H9 (cell line): ENCODE measurements around the gene CLDN20. TPM values are rescaled to one million over a fixed set of nuclear protein-coding genes. Genes with fewer than 3 reads are reported as not detected.

Source experiments
- DNase-seq: peaks from one replicate; pipeline ENCODE4 v3.0.0-alpha.2; 2017
- H2AFZ ChIP-seq: one replicate; pipeline ENCODE4 v1.6.1; 2013; ENCODE audit warnings: mild to moderate bottlenecking, low read length, control low read depth, moderate library complexity
- H2AK5ac ChIP-seq: 2 replicates; pipeline ENCODE4 v1.6.1; 2013; ENCODE audit warnings: low read length, control low read depth, mixed read lengths; ENCODE audit not compliant: insufficient read length
- H2BK120ac ChIP-seq: one replicate; pipeline ENCODE4 v1.6.1; 2013; ENCODE audit warnings: low read depth, mild to moderate bottlenecking, low read length, control low read depth, inconsistent platforms; ENCODE audit not compliant: poor library complexity, severe bottlenecking
- H2BK12ac ChIP-seq: 2 replicates; pipeline ENCODE4 v1.6.1; 2013; ENCODE audit warnings: low read length, control low read depth, mixed read lengths, low read depth; ENCODE audit not compliant: insufficient read length
- H2BK15ac ChIP-seq: 2 replicates; pipeline ENCODE4 v1.6.1; 2013; ENCODE audit warnings: low read depth, low read length, control low read depth
- H2BK20ac ChIP-seq: one replicate; pipeline ENCODE4 v1.6.1; 2013; ENCODE audit warnings: low read depth, mild to moderate bottlenecking, low read length, control low read depth, inconsistent platforms; ENCODE audit not compliant: poor library complexity, severe bottlenecking
- H2BK5ac ChIP-seq: 2 replicates; pipeline ENCODE4 v1.6.1; 2013; ENCODE audit warnings: low read length, control low read depth, mixed read lengths; ENCODE audit not compliant: insufficient read length
- H3K14ac ChIP-seq: 2 replicates; pipeline ENCODE4 v1.6.1; 2013; ENCODE audit warnings: low read length, control low read depth; ENCODE audit not compliant: insufficient read depth
- H3K18ac ChIP-seq: 2 replicates; pipeline ENCODE4 v1.6.1; 2013; ENCODE audit warnings: low read depth, mild to moderate bottlenecking, mixed read lengths, low read length, control low read depth; ENCODE audit not compliant: insufficient read length
- H3K23ac ChIP-seq: 2 replicates; pipeline ENCODE4 v1.6.1; 2013; ENCODE audit warnings: low read length, control low read depth, mixed read lengths, low read depth; ENCODE audit not compliant: insufficient read length
- H3K23me2 ChIP-seq: 2 replicates; pipeline ENCODE4 v1.6.1; 2013; ENCODE audit warnings: low read depth, mild to moderate bottlenecking, mixed read lengths, low read length, control low read depth; ENCODE audit not compliant: insufficient read length, poor library complexity, severe bottlenecking
- H3K27ac ChIP-seq: 2 replicates; pipeline ENCODE4 v1.5.1; 2013; ENCODE audit warnings: low read length, control low read depth, mixed read lengths, low read depth; ENCODE audit not compliant: insufficient read length
- H3K27me3 ChIP-seq: 2 replicates; pipeline ENCODE4 v1.6.1; 2013; ENCODE audit warnings: low read length, control low read depth, inconsistent platforms; ENCODE audit not compliant: insufficient read depth
- H3K4ac ChIP-seq: 2 replicates; pipeline ENCODE4 v1.6.1; 2013; ENCODE audit warnings: low read depth, mild to moderate bottlenecking, control low read depth, inconsistent platforms, low read length, moderate library complexity
- H3K4me1 ChIP-seq: 2 replicates; pipeline ENCODE4 v1.6.1; 2013; ENCODE audit warnings: low read length, control low read depth, inconsistent platforms; ENCODE audit not compliant: insufficient read depth
- H3K4me2 ChIP-seq: 2 replicates; pipeline ENCODE4 v1.6.1; 2013; ENCODE audit warnings: low read length, control low read depth, mixed read lengths; ENCODE audit not compliant: insufficient read length, insufficient read depth
- H3K56ac ChIP-seq: 2 replicates; pipeline ENCODE4 v1.6.1; 2013; ENCODE audit warnings: low read depth, mild to moderate bottlenecking, mixed read lengths, low read length, control low read depth; ENCODE audit not compliant: insufficient read length
- H3K79me1 ChIP-seq: 2 replicates; pipeline ENCODE4 v1.6.1; 2013; ENCODE audit warnings: low read depth, mild to moderate bottlenecking, moderate library complexity, low read length, control low read depth, inconsistent platforms; ENCODE audit not compliant: insufficient read depth, poor library complexity, severe bottlenecking
- H3K79me2 ChIP-seq: 2 replicates; pipeline ENCODE4 v1.6.1; 2013; ENCODE audit warnings: low read length, control low read depth, inconsistent platforms; ENCODE audit not compliant: insufficient read depth
- H3K9ac ChIP-seq: 2 replicates; pipeline ENCODE4 v1.6.1; 2013; ENCODE audit warnings: low read length, control low read depth, mixed read lengths; ENCODE audit not compliant: insufficient read length; ENCODE audit errors: extremely low read depth
- H3K9me3 ChIP-seq: one replicate; pipeline ENCODE4 v1.6.1; 2013; ENCODE audit warnings: low read depth, low read length, inconsistent platforms; ENCODE audit not compliant: control insufficient read depth
- H3T11ph ChIP-seq: one replicate; pipeline ENCODE4 v1.6.1; 2013; ENCODE audit warnings: mild to moderate bottlenecking, low read length, control low read depth, inconsistent platforms
- H4K20me1 ChIP-seq: one replicate; pipeline ENCODE4 v1.6.1; 2013; ENCODE audit not compliant: control insufficient read depth, insufficient read length, insufficient read depth
- H4K5ac ChIP-seq: 2 replicates; pipeline ENCODE4 v1.6.1; 2013; ENCODE audit warnings: low read depth, mild to moderate bottlenecking, mixed read lengths, low read length, control low read depth; ENCODE audit not compliant: insufficient read length
- H4K8ac ChIP-seq: replicated peaks from 2 replicates; pipeline ENCODE4 v1.6.1; 2013; ENCODE audit warnings: low read length, control low read depth, mixed read lengths, low read depth; ENCODE audit not compliant: insufficient read length
- H4K91ac ChIP-seq: 2 replicates; pipeline ENCODE4 v1.6.1; 2013; ENCODE audit warnings: low read depth, mild to moderate bottlenecking, moderate library complexity, mixed read lengths, low read length, control low read depth; ENCODE audit not compliant: insufficient read length
- H3K27ac Mint-ChIP-seq, 3 experiments: 2 replicates in 2 of 3; 3 replicates in 1 of 3; pipeline ENCODE4 v1.8.0; 2020 to 2021; ENCODE audit warnings: mixed read lengths in 3 of 3, mild to moderate bottlenecking in 1 of 3, moderate library complexity in 1 of 3
- H3K27me3 Mint-ChIP-seq: 2 replicates; pipeline ENCODE4 v1.8.0; 2021; ENCODE audit warnings: low read depth, mild to moderate bottlenecking, moderate library complexity, mixed read lengths
- H3K36me3 Mint-ChIP-seq, 3 experiments: 2 replicates in 2 of 3; 3 replicates in 1 of 3; pipeline ENCODE4 v1.8.0; 2020 to 2021; ENCODE audit warnings: low read depth in 3 of 3, mixed read lengths in 3 of 3; ENCODE audit not compliant: insufficient read depth in 1 of 3
- H3K4me1 Mint-ChIP-seq, 2 experiments: 2 replicates each; pipeline ENCODE4 v1.8.0; 2020; ENCODE audit warnings: mixed read lengths in 2 of 2
- H3K4me3 Mint-ChIP-seq, 2 experiments: 2 replicates in 1 of 2; 3 replicates in 1 of 2; pipeline ENCODE4 v1.8.0; 2020 to 2021; ENCODE audit warnings: mild to moderate bottlenecking in 2 of 2, mixed read lengths in 2 of 2, moderate library complexity in 1 of 2
- H3K9me3 Mint-ChIP-seq, 2 experiments: 2 replicates in 1 of 2; 3 replicates in 1 of 2; pipeline ENCODE4 v1.8.0; 2020; ENCODE audit warnings: mild to moderate bottlenecking in 2 of 2, mixed read lengths in 2 of 2, moderate library complexity in 1 of 2
- CTCF ChIP-seq: fragments of 200-600 bp; sonication (generic); conservative IDR thresholded peaks from 3 replicates; pipeline ENCODE4 v1.8.0; 2021; ENCODE audit warnings: antibody characterized with exemption, mild to moderate bottlenecking
- WGBS: extraction: QIAGEN DNeasy Blood & Tissue Kit; methylation state at CpG from one replicate; pipeline ENCODE4 v1.1.7; 2013; ENCODE audit warnings: missing lambda C conversion rate, low lambda C conversion rate, mixed read lengths; ENCODE audit not compliant: insufficient read length; ENCODE audit errors: extremely low coverage; 5-methylcytosine and 5-hydroxymethylcytosine counted together
- total RNA-seq: library from RNA; stranded (reverse); gene quantifications from 2 replicates; pipeline ENCODE4 v1.2.1, GENCODE V29; 2021

CLDN20 gene
- total RNA-seq, 1 experiment from 2014 or later, result not detected

- H3K27me3 Mint-ChIP-seq, result no peaks in the 10 kb centered on the region
- Histone ChIP-seq H3K18ac (no peak overlapping the region), H2AFZ (no peak overlapping the region), H3K23ac (no peak overlapping the region), H3K4me2 (no peak overlapping the region), H3K79me1 (no peaks in the 10 kb centered on the region), H4K20me1 (no peaks in the 10 kb centered on the region), H3K23me2 (no peaks in the 10 kb centered on the region), H3K14ac (no peak overlapping the region), H3K56ac (no peak overlapping the region), H3K27ac (no peak overlapping the region), H3K9ac (no peak overlapping the region), H2AK5ac (no peak overlapping the region), H2BK20ac (no peak overlapping the region), H4K8ac (no peak overlapping the region), H3K27me3 (no peaks in the 10 kb centered on the region), H3K79me2 (0 out of 2 replicates have a peak, but pooled peaks cover 2% of the 10 kb centered on the region), H3T11ph (no peak overlapping the region), H2BK12ac (no peak overlapping the region), H4K91ac (no peak overlapping the region), H2BK120ac (no peak overlapping the region), H2BK15ac (no peak overlapping the region), H2BK5ac (no peak overlapping the region), H4K5ac (no peak overlapping the region), H3K4ac (no peak overlapping the region), H3K9me3 (no peaks in the 10 kb centered on the region), H3K4me1 (no peaks in the 10 kb centered on the region; the same call in 1 of the 2 replicates)
- no CpG with 5 or more reads among the region's 3 CpGs for WGBS
- no peak overlapping the region for H3K4me3 Mint-ChIP-seq
- no peak for TF ChIP-seq CTCF
- H3K4me1 Mint-ChIP-seq, result peaks cover 23 to 31% of the 10 kb centered on the region in 2 experiments
- 0 out of 7 replicates have a peak overlapping the region, but pooled peaks of 1 of the 3 experiments have one; percentile 65 for H3K27ac Mint-ChIP-seq
- peaks cover 21 to 57% (median 44%) of the 10 kb centered on the region in 3 experiments; a peak in 6 of 7 replicates for H3K36me3 Mint-ChIP-seq
- no peak for DNase-seq
- H3K9me3 Mint-ChIP-seq, result no peaks in the 10 kb centered on the region
These were observed 4.6 kb upstream of the CLDN20 start for GRCh38 chr6:155259204-155259603.
